Epithelial cell of proximal tubule (primary cell): ENCODE measurements around the gene CBFA2T2. TPM values are rescaled to one million over a fixed set of nuclear protein-coding genes. Genes with fewer than 3 reads are reported as not detected.

ENCODE experiments used
- DNase-seq: peaks from one replicate; pipeline ENCODE4 v3.0.0-alpha.2; 2011; ENCODE audit warnings: low read depth
- H3K4me3 ChIP-seq: 2 replicates; pipeline ENCODE4 v1.5.1; 2011; ENCODE audit warnings: low read depth, mild to moderate bottlenecking, low read length
- total RNA-seq: library from RNA; depleted of rRNA; stranded (reverse); fragments of >200 nt; gene quantifications from 2 replicates; pipeline ENCODE4 v1.2.3, GENCODE V29; 2015
- TF ChIP-seq, protein P1 (sequence below): conservative IDR thresholded peaks from 2 replicates; pipeline ENCODE4 v1.5.1; 2012; ENCODE audit warnings: low read depth, mild to moderate bottlenecking, low read length

The CBFA2T2 gene
- total RNA-seq, 1 donor from 2014 or later: 8.4 TPM

DNA sequence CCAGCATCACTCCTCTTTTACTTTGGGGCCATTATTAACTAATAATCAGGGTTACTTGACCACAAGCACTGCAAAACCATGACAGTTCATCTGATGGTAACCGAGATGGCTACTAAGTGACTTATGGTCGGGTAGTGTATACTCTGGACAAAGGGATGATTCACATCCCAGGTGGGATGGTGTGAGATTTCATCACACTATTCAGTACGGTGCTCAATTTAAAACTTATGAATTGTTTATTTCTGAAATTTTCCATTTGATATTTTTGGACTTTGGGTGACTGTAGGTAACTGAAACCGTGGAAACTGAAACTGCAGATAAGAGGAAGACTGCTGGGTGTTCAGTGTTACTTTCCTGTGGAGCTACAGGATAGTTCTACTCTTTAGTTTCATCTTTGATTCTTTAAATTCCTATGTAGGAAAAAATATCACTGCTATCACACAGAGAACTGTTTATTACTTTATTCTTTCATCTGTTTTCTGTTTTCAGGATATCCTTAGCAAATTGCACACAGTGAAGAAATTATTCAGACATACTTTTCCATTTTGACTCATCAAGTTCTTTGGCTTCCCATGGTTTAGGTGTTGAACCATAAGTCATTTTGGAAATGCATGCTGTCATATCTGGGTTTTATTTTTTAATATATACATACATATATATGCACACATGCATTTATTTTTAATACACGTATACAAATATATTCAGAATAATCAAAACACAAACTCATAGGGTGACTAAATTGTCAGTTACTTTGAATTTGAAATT lies 113.1 kb downstream of the CBFA2T2 start:
- H3K4me3 ChIP-seq: no peak overlapping the region
- TF ChIP-seq, protein P1, sequence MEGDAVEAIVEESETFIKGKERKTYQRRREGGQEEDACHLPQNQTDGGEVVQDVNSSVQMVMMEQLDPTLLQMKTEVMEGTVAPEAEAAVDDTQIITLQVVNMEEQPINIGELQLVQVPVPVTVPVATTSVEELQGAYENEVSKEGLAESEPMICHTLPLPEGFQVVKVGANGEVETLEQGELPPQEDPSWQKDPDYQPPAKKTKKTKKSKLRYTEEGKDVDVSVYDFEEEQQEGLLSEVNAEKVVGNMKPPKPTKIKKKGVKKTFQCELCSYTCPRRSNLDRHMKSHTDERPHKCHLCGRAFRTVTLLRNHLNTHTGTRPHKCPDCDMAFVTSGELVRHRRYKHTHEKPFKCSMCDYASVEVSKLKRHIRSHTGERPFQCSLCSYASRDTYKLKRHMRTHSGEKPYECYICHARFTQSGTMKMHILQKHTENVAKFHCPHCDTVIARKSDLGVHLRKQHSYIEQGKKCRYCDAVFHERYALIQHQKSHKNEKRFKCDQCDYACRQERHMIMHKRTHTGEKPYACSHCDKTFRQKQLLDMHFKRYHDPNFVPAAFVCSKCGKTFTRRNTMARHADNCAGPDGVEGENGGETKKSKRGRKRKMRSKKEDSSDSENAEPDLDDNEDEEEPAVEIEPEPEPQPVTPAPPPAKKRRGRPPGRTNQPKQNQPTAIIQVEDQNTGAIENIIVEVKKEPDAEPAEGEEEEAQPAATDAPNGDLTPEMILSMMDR: no peak
- DNase-seq: no peak

DNA sequence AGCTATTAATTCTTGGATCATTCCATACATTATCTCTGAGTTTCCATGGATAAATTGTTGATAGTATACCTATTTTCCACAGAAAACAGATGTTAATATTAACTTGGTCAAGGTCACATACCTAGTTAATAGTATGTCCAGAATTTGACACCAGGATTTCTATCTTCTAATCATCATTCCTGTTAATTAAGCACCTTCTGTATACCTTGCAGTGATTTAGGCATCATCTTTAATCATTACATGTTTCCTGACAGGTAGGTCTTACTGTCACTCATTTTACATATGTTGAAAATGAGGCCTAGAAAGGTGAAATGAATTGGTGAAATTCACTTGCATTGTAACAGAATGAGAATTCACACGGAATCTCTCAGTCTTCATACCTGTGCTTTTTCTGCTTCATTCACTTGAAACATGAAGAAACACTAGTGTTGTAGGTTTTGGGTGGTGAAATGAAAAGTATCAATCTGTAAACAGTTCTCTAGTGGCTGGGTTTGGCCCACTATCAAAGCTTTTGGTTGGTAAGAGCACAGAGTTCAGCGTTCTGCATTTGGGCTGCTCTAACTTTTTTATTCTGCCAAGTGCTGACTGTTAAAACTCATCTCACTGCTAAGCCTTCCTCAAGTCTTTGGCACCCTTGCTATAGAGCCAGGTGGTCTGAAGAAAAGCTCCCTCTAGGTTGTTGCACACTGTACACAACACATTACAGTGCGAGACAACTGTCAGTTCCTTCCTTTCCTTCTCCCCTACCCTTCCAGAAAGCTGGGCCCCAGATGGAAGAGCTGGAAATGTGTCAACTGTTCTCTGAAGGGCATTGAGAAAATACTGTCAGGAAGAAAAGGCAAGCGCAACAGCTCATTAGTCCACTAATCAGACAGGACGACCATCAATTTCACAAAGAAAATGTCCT lies 114.4 kb downstream of the CBFA2T2 start:
- H3K4me3 ChIP-seq: no peak overlapping the region
- TF ChIP-seq, protein P1: no peak
- DNase-seq: no peak

- no peak overlapping the region for H3K4me3 ChIP-seq
- TF ChIP-seq, protein P1: no peak
- no peak for DNase-seq
Observed at GRCh38 chr20:33604991-33605370, 115.1 kb downstream of the CBFA2T2 start.

DNA sequence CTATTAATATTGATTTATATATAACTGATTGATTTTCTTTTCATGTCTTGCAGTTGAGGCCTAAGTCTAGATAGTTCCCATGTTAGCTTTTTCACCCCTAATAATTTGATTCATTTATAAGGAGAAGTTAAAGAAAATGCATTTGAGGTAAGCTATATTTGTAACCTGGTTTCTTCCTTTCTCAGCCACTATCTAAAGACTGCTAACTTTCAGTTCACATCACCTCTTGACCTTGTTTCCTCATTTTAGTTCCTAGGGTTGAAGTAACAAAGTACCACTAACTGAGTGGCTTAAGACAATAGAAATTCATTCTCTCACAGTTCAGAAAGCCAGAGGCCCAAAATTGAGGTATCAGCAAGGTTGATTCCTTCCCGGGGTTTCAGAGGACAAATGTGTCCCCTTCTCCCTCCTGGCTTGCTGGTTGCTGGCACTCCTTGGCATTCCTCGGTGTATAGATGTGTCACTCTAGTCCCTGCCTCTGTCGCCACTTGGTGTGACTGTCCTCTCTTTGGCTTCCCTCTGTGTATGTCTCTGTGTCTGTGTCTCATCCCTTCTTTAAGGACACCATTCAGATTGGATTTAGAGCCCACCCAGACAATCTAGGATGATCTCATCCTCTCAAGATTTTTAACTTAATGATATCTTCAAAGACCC lies 116.3 kb downstream of the CBFA2T2 start:
- TF ChIP-seq, protein P1: no peak

DNA sequence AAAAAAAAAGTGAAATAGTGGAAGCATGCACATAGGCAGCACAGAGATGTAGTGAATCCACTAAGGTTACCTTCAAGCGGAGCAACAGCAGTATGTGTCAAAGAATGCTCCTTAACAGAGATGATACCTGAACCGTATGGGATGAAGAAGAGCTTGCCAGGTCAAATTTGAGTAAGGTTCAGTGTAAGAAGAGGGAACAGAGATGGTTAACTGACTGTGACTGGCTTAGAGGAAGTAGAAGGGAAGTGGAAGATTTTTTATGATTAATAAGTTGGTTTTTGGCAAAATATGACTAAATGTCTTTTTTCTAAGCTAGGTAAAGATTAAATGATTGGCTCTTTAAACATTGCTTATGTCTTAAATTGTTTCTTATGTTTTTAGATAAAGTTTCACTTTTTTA lies 119.6 kb downstream of the CBFA2T2 start:
- TF ChIP-seq, protein P1: no peak

More for the DNA sequence above, 116.3 kb downstream of the CBFA2T2 start:
- H3K4me3 ChIP-seq: no peak overlapping the region
- DNase-seq: no peak

DNA sequence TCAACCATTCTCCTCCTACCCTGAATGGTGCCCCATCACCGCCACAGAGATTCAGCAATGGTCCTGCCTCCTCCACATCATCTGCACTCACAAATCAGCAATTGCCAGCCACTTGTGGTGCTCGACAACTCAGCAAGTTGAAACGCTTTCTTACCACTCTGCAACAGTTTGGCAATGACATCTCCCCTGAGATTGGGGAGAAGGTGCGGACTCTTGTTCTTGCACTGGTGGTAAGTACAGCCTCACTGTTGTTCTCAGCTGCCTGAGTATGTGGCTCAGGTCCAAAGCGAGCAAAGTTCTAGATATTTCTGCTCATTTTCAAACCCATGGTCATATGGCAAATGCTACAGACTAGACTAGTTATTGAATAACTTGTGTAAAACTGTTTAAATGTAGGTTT lies 121.2 kb downstream of the CBFA2T2 start:
- TF ChIP-seq, protein P1: no peak
- H3K4me3 ChIP-seq: no peak overlapping the region
- no peak for DNase-seq

More for the DNA sequence above, 119.6 kb downstream of the CBFA2T2 start:
- no peak for DNase-seq
- H3K4me3 ChIP-seq: no peak overlapping the region
